ENCODE results near the gene ATAD3B.

DNA sequence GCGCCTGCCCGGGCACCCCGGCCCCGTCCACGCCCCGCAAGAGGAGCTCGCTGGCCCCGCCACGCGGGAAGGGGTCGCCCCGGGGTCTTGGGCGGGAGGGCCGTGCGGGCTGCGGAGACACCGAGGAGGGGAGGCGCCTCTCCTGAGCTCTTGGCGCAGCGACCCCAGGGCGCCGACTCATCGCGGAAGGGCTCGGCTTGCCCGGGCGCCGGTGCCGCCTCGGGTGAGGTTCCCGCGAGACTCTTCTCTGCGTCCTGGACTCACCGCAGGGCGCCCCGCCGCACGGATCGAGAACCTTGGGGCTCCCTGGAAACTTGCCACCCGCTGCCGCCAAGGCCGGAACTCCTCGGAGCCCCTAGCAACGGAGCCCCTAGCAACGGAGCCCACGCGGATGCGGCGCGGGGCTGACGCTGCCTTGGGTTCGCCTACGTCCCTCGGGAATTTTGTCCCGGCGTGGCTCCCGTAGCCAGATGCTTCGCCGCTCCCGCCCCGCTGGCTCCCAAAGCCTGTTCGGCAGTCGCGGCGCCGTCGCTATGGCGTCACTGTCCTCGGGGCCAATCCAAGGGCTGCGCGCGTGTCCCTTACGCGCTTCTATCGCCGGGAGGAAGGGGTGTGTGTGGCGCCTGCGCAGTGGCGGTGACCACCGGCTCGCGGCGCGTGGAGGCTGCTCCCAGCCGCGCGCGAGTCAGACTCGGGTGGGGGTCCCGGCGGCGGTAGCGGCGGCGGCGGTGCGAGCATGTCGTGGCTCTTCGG lies 40.1 kb downstream of the ATAD3B start, which contains the start of gene ATAD3A:
- peak; percentile 84 to 91 for TF ChIP-seq POLR2A (IDR thresholded peaks at IDR 0.05)
- TF ChIP-seq CTCF (IDR thresholded peaks at IDR 0.05 in 4 of 5, conservative IDR thresholded peaks at IDR 0.05 in 1 of 5), result peak in 3 of 5 experiments; percentile 9 to 46 (median 27)
